CD4-positive, CD25-positive, alpha-beta regulatory T cell (primary cell): ENCODE measurements around the gene TRIO. TPM values are rescaled to one million over a fixed set of nuclear protein-coding genes. Genes with fewer than 3 reads are reported as not detected.

ENCODE experiments used
- ATAC-seq, 2 donors: fragments of 150-1000 bp; cut with Tn5 transposase; one replicate each; pipeline ENCODE4 v1.10.0; 2021; ENCODE audit warnings: low read depth in 2 of 2, moderate number of reproducible peaks in 2 of 2, moderate library complexity in 1 of 2
- DNase-seq, 3 donors: peaks; one replicate each; pipeline versions ENCODE4 v3.0.0 to v3.0.0-alpha.2; 2012 to 2022; ENCODE audit warnings: mixed read lengths in 1 of 3
- H3K27ac ChIP-seq: one replicate; pipeline ENCODE4 v1.7.0; 2013; ENCODE audit warnings: mild to moderate bottlenecking, low read length; ENCODE audit not compliant: insufficient read depth, poor library complexity, severe bottlenecking
- H3K27me3 ChIP-seq: one replicate; pipeline ENCODE4 v1.7.0; 2013; ENCODE audit warnings: low read length; ENCODE audit not compliant: control insufficient read depth, insufficient read depth
- H3K36me3 ChIP-seq: one replicate; pipeline ENCODE4 v1.7.0; 2013; ENCODE audit warnings: mild to moderate bottlenecking, low read length, moderate library complexity; ENCODE audit not compliant: control insufficient read depth, insufficient read depth
- H3K4me1 ChIP-seq: 2 replicates; pipeline ENCODE4 v1.7.0; 2013; ENCODE audit warnings: mild to moderate bottlenecking, low read length; ENCODE audit not compliant: insufficient read depth, control insufficient read depth, poor library complexity, severe bottlenecking
- H3K4me3 ChIP-seq: one replicate; pipeline ENCODE4 v1.7.0; 2013; ENCODE audit warnings: low read depth, mild to moderate bottlenecking, low read length, moderate library complexity
- H3K9me3 ChIP-seq, 2 experiments: 1 replicate in 1 of 2; 2 replicates in 1 of 2; pipeline ENCODE4 v1.7.0; 2013; ENCODE audit warnings: low read length in 2 of 2, mild to moderate bottlenecking in 1 of 2, moderate library complexity in 1 of 2; ENCODE audit not compliant: control insufficient read depth in 2 of 2
- H3K27ac Mint-ChIP-seq, 3 donors: one replicate each; pipeline ENCODE4 v1.8.0; 2020 to 2022; ENCODE audit warnings: mild to moderate bottlenecking in 3 of 3, mixed read lengths in 3 of 3, moderate library complexity in 2 of 3
- H3K27me3 Mint-ChIP-seq: one replicate; pipeline ENCODE4 v1.8.0; 2022; ENCODE audit warnings: mild to moderate bottlenecking, mixed read lengths
- H3K36me3 Mint-ChIP-seq: one replicate; pipeline ENCODE4 v1.8.0; 2020; ENCODE audit warnings: mixed read lengths
- H3K4me1 Mint-ChIP-seq, 4 donors: one replicate each; pipeline ENCODE4 v1.8.0; 2020 to 2022; ENCODE audit warnings: mixed read lengths in 4 of 4, mild to moderate bottlenecking in 1 of 4
- H3K4me3 Mint-ChIP-seq, 4 donors: one replicate each; pipeline ENCODE4 v1.8.0; 2020 to 2022; ENCODE audit warnings: mild to moderate bottlenecking in 4 of 4, mixed read lengths in 4 of 4, moderate library complexity in 3 of 4
- H3K9me3 Mint-ChIP-seq, 7 donors: one replicate each; pipeline ENCODE4 v1.8.0; 2020 to 2022; ENCODE audit warnings: mixed read lengths in 7 of 7, mild to moderate bottlenecking in 3 of 7, moderate library complexity in 2 of 7
- polyA plus RNA-seq, 4 donors: library from polyadenylated mRNA; unstranded; fragments of 300-500 nt; fragmentation: Illumina TruSeq; gene quantifications; one replicate each; pipeline ENCODE4 v1.2.3, GENCODE V29; 2021
- total RNA-seq: library from RNA; stranded (reverse); gene quantifications from one replicate; pipeline ENCODE4 v1.2.3, GENCODE V29; 2022

Gene TRIO
- total and polyA plus RNA-seq, 5 donors from 2014 or later: 1.2 to 7.6 (median 1.8) TPM

GRCh38 chr5:14219800-14220512 is 76.8 kb downstream of the TRIO start:
- Histone ChIP-seq H3K4me1 (no peaks in the 10 kb centered on the region), H3K27me3 (peaks cover 3% of the 10 kb centered on the region), H3K36me3 (no peaks in the 10 kb centered on the region), H3K4me3 (no peak overlapping the region), H3K9me3 (no peaks in the 10 kb centered on the region), H3K27ac (no peak overlapping the region)
- Mint-ChIP-seq H3K27me3 (peaks cover 26% of the 10 kb centered on the region), H3K4me3 (no peak overlapping the region), H3K27ac (peak overlapping the region in 1 of 3 donors; percentile 76), H3K9me3 (peaks cover 0 to 3% (median 0%) of the 10 kb centered on the region in 7 donors), H3K36me3 (no peaks in the 10 kb centered on the region), H3K4me1 (peaks cover 0 to 12% (median 0%) of the 10 kb centered on the region in 4 donors)
- DNase-seq (no peak), ATAC-seq (no peak)

GRCh38 chr5:14220642-14221041 is 77.5 kb downstream of the TRIO start:
- H3K27ac ChIP-seq: no peak overlapping the region
- H3K4me1 ChIP-seq: no peaks in the 10 kb centered on the region
- Mint-ChIP-seq H3K9me3 (peaks cover 0 to 3% (median 0%) of the 10 kb centered on the region in 7 donors), H3K27me3 (peaks cover 21% of the 10 kb centered on the region), H3K36me3 (no peaks in the 10 kb centered on the region), H3K27ac (peak overlapping the region in 1 of 3 donors; percentile 76), H3K4me3 (no peak overlapping the region), H3K4me1 (peaks cover 0 to 12% (median 0%) of the 10 kb centered on the region in 4 donors)
- H3K9me3 ChIP-seq: no peaks in the 10 kb centered on the region
- ATAC-seq: no peak
- H3K4me3 ChIP-seq: no peak overlapping the region
- H3K27me3 ChIP-seq: peaks cover 3% of the 10 kb centered on the region
- DNase-seq: no peak
- no peaks in the 10 kb centered on the region for H3K36me3 ChIP-seq

- Mint-ChIP-seq H3K4me3 (peak overlapping the region in 1 of 4 donors; percentile 31), H3K27me3 (peaks cover 18% of the 10 kb centered on the region), H3K9me3 (peaks cover 0 to 3% (median 0%) of the 10 kb centered on the region in 7 donors), H3K36me3 (no peaks in the 10 kb centered on the region), H3K4me1 (peaks cover 0 to 12% (median 0%) of the 10 kb centered on the region in 4 donors), H3K27ac (no peak overlapping the region)
- no peaks in the 10 kb centered on the region for H3K4me1 ChIP-seq
- no peak overlapping the region for H3K27ac ChIP-seq
- peaks cover 3% of the 10 kb centered on the region for H3K27me3 ChIP-seq
- no peaks in the 10 kb centered on the region for H3K36me3 ChIP-seq
- no peak for ATAC-seq
- no peak overlapping the region for H3K4me3 ChIP-seq
- no peaks in the 10 kb centered on the region for H3K9me3 ChIP-seq
- peak in 1 of 3 donors; percentile 13 for DNase-seq
Measured at GRCh38 chr5:14221732-14222131, 78.6 kb downstream of the TRIO start.

- no peaks in the 10 kb centered on the region for H3K36me3 Mint-ChIP-seq
- H3K4me3 ChIP-seq: no peak overlapping the region
- H3K27me3 Mint-ChIP-seq: peaks cover 20% of the 10 kb centered on the region
- H3K9me3 ChIP-seq: no peaks in the 10 kb centered on the region
- peaks cover 0 to 12% (median 0%) of the 10 kb centered on the region in 4 donors for H3K4me1 Mint-ChIP-seq
- peaks cover 3% of the 10 kb centered on the region for H3K27me3 ChIP-seq
- no peak overlapping the region for H3K27ac ChIP-seq
- H3K9me3 Mint-ChIP-seq: peaks cover 0 to 3% (median 0%) of the 10 kb centered on the region in 7 donors
- H3K4me3 Mint-ChIP-seq: no peak overlapping the region
- H3K36me3 ChIP-seq: no peaks in the 10 kb centered on the region
- no peaks in the 10 kb centered on the region for H3K4me1 ChIP-seq
- no peak for DNase-seq
- ATAC-seq: no peak
- H3K27ac Mint-ChIP-seq: no peak overlapping the region
Measured at GRCh38 chr5:14222206-14222605, 79.1 kb downstream of the TRIO start.

GRCh38 chr5:14223372-14223771 is 80.2 kb downstream of the TRIO start:
- no peak overlapping the region for H3K4me3 ChIP-seq
- Mint-ChIP-seq H3K27ac (no peak overlapping the region), H3K4me3 (peak overlapping the region in 1 of 4 donors; percentile 8), H3K36me3 (no peaks in the 10 kb centered on the region), H3K9me3 (peaks cover 0 to 3% (median 0%) of the 10 kb centered on the region in 7 donors), H3K4me1 (peaks cover 0 to 12% (median 0%) of the 10 kb centered on the region in 4 donors), H3K27me3 (peaks cover 20% of the 10 kb centered on the region)
- ATAC-seq (no peak), DNase-seq (peak in 1 of 3 donors; percentile 47)
- no peak overlapping the region for H3K27ac ChIP-seq
- H3K9me3 ChIP-seq: no peaks in the 10 kb centered on the region
- no peaks in the 10 kb centered on the region for H3K36me3 ChIP-seq
- H3K27me3 ChIP-seq: peaks cover 3% of the 10 kb centered on the region
- no peaks in the 10 kb centered on the region for H3K4me1 ChIP-seq

- ATAC-seq (no peak), DNase-seq (no peak)
- H3K36me3 Mint-ChIP-seq: no peaks in the 10 kb centered on the region
- Histone ChIP-seq H3K4me3 (no peak overlapping the region), H3K4me1 (no peaks in the 10 kb centered on the region), H3K27ac (no peak overlapping the region), H3K9me3 (no peaks in the 10 kb centered on the region), H3K27me3 (peaks cover 3% of the 10 kb centered on the region), H3K36me3 (no peaks in the 10 kb centered on the region)
- peaks cover 0 to 3% (median 0%) of the 10 kb centered on the region in 7 donors for H3K9me3 Mint-ChIP-seq
- H3K27me3 Mint-ChIP-seq: peaks cover 24% of the 10 kb centered on the region
- H3K27ac Mint-ChIP-seq: no peak overlapping the region
- H3K4me3 Mint-ChIP-seq: no peak overlapping the region
- H3K4me1 Mint-ChIP-seq: peaks cover 0 to 12% (median 0%) of the 10 kb centered on the region in 4 donors
Measured at GRCh38 chr5:14225173-14225834, 82.2 kb downstream of the TRIO start.

- Mint-ChIP-seq H3K9me3 (peaks cover 0 to 3% (median 0%) of the 10 kb centered on the region in 7 donors), H3K27me3 (peaks cover 25% of the 10 kb centered on the region), H3K4me1 (peaks cover 0 to 12% (median 0%) of the 10 kb centered on the region in 4 donors), H3K36me3 (no peaks in the 10 kb centered on the region), H3K27ac (no peak overlapping the region), H3K4me3 (no peak overlapping the region)
- H3K27me3 ChIP-seq: peaks cover 3% of the 10 kb centered on the region
- DNase-seq (no peak), ATAC-seq (no peak)
- no peak overlapping the region for H3K4me3 ChIP-seq
- H3K9me3 ChIP-seq: no peaks in the 10 kb centered on the region
- H3K4me1 ChIP-seq: no peaks in the 10 kb centered on the region
- no peak overlapping the region for H3K27ac ChIP-seq
- no peaks in the 10 kb centered on the region for H3K36me3 ChIP-seq
Measured at GRCh38 chr5:14226149-14226548, 83.0 kb downstream of the TRIO start.
